Ramos (cell line): ENCODE results near the gene PTPRG.

Experiments
- in situ Hi-C: fragments of 300-500 bp; cut with MboI; formaldehyde crosslinking; loops from one replicate; pipeline ENCODE4 v1.14.3; 2022; ENCODE audit warnings: low sequenced_read_pairs; ENCODE audit not compliant: unreplicated experiment

Gene PTPRG

DNA sequence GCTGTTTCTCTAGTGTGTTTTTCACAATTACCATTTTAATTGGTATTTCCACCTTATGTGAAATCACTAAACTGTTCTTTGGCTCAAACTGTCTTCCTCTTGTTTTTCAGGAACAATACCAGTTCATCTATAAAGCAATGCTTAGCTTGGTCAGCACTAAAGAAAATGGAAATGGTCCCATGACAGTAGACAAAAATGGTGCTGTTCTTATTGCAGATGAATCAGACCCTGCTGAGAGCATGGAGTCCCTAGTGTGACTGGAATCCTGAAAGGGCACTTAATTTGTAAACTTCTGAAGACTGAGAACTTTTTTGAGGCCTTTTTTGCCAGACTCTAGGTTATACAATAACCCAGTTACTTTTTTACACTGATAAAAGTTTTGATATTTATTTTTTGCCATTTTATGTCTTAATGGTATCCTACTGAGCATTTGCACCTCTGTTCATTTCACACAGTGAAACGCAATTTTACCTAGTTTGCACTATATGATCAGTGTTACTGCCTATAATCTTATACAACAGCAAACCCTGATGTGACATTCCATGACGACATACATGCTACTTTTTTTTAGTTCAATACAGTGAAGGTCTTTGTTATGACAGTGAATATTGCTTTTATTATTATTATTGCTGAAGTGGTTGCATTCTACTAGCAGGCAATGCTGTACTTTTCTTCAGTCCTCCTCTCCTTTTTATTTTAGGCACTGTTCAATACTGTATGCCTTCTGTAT, 731.8 kb downstream of the PTPRG start:
- in situ Hi-C loops = no loop called here

DNA sequence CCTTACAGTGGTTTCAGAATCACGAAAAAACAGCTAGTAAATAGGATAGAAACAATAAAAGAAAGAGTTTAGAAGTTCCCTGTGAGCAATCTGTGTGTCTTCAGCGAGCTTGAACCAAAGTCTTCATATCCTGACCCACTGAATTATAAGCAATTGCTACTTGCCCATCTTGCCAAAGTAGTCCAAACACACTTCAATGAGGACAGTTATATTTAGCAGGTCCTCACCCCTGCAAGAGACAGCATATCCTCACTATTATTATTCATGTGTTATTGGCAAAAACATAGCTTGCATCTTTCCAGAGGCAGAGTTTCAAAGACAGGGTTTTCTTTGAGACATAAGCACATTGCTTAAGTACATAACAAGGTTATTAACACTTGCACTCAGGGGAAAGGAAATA, 734.2 kb downstream of the PTPRG start:
- in situ Hi-C loops = no loop called here

DNA sequence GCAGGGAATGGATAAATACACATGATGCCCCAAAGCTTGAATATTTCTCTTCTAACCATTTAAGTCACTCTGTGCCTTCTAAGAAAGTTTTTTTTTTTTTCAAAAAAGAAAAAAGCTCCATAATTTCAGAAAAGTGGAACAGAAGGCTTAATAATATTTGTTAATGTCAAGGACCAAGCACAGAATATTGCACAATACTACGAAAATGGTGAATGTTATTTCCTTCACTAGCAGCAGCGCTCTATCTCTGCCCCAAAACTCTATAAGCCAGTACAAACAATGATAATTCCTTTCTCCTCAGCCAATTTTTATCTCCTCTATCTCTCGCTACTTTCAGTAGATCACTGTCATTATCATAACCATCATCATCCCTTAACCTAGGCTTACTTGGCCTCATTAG, 739.2 kb downstream of the PTPRG start:
- in situ Hi-C loops = no loop called here

DNA sequence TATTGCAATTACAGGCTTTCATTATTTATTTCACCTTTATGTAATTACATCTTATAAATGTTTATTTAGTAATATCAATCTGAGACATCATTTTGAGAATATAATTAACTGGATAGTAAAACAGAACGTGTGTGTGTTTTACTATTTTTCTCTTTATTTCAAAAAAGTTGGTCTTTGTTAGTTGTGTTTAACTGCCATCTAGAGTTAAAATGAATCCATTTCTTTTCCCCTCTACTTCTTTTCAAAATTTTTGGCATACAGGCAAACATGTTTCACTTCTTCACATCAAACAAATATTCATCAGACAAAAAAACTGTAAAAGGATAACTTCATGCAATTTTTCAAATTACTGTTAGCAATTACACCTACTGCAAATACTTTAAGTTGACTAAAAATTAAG, 750.8 kb downstream of the PTPRG start:
- in situ Hi-C loops = no loop called here

DNA sequence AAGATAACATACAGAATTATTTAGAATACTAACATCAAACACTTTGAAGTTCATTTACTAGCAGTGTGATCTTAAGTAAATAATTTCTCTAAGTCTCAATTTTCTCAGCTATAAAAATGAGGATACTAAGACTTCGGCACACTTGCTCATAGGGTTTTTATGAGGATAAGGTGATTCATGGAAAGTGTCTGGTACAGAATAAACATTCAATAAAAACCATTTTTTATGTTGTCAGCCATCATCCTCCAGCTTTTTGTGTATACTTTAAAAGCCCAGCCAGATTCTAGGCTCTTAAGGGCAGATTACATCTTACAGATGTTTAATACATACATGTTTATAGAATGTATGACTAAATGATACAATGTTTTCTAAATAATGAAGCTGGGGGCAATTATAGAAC, 755.2 kb downstream of the PTPRG start:
- in situ Hi-C loops = no loop called here

DNA sequence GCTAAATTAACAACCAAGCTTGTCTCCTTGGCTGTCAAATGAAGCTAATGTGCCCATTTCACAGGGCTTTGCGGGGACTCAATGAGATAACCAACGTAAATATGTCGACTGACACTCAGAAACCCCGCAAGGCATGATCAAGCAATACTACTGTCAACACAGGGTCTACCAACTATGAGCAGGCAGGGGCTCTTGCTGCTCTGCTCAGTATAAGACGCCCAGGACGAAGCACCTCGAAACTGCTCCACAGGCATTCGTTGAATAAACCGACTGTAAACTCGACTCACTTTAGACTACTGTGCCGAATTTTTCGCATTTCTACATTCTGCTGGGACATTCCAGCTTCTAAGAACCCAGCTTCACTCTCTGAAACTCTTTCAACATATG, 757.0 kb downstream of the PTPRG start:
- in situ Hi-C loops = no loop called here

DNA sequence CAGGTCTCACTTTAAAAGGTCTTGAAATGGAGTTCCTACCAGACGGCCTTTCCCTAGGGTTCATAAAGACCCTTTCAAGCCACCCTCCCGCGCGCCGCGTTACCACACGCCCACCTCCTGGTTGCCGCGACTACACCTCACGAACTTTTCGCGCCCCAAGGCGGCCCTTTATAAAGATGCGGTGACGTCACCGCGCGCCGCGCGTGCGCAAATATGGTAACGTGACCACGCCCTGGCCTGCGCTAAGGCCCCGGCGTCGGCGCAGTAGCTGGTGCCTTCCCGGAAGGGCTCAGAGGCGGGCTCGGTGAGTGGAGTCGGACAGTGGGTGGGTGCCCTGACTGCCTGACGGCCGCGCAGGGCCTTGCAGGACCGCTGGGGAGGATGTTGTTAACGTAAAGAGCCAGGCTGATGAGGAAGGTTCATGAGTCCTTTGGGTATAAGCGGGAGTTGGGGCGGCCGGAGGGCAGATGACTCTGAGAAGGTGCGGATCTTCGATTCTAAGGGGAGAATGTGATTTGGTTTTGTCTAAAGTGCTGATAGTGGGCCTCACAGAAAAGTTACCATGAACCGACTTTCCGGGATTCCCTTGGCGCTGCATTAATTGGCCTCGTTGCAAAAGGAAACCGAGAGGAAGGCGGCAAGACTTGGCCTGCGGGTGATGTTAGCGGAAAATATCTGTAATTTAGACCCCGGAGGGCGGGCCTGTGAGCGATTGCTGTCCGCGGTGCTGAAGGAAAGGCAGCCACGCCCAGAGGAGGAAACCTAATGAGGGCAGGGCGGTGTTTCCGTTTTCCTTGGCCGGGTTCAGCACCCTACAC, 757.6 kb downstream of the PTPRG start:
- in situ Hi-C loops = no loop called here

DNA sequence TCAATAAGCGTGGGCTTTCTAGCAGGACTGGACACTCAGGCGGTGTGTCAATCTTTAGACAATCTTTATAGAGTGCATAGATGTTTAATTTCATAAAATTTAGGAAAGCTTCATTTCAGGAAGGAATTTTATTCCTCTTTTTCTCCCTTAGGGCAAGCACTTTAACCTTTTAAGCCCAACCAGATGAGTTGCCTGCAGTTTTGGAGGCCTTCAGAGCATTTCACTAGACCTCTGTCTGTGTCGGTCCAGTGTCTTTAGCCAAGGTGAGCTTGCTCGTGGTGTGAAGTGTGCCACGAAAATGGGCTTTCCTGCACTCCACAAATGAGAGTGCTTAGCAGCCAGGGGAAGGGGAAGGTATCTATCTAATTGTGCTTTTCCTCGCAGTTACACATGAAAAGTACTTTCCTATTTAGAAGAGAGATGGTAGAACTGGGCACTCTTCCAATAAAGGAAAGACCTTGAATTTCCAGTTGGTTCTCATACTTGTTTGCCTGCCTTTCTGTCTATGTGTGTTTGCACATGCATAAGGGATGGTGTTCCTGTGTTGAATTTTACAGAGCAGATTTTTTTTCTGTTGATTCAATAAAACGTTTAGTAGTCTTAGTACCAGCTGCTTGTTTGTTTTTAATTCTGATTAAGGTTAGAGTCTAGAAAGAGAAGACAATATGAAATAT, 758.3 kb downstream of the PTPRG start:
- in situ Hi-C loops = no loop called here

DNA sequence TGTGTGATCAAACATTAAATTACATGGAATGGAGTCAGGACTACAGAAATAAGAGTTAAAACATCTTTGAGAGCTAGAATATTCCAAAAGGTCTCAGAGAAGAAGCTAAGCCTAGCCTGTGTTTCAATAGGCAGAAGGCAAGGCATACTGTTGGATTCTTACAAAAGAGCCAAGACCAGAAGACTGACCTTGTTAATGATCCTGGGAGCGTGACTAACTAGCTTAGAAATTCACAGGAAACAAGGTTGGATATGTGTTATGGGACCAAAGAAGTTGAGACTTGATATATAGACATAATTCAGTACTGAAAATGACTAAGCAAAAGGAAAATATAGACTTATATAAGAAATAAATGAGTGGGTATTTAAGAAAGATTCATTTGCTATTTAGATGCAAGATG, 761.9 kb downstream of the PTPRG start:
- in situ Hi-C loops = no loop called here

DNA sequence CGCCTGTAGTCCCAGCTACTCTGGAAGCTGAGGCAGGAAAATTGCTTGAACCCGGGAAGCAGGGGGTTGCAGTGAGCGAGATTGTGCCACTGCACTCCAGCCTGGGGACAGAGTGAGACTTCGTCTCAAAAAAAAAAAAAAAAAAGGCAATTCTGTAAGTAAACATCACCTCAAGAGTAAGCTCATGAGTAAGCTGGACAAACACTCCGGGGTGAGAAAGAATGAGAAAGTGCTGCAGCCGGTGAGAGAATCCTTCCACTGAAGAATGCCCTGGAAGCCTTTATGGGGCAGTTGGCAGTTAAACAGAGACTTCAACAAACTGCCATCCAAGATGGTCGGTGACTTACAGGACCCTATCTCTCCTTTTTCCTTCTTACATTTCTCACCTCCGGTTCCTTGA, 764.5 kb downstream of the PTPRG start:
- in situ Hi-C loops = loop anchor here (25.0 kb wide), 1 partner anchor 911 kb away; no protein-coding TSS in a partner anchor

DNA sequence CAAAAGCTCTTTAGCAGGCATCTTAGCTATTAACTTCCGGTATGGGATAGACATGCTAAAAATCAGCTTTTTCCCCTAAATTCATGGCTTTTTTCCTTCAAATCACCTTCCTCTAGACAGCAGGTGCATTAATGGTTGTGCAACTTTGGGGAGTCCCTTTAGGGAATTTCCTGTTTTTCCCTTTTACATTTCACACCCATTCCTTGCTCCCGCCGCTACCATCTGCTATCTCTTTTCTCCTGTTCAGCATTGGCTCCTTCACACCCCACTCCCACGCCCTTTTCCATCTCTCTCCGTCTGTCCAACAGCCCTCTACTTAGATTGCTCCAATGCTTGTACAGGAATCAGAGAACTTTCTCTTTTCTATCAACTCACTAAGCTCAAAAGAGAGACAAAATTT, 768.6 kb downstream of the PTPRG start:
- in situ Hi-C loops = loop anchor here (5.0 to 25.0 kb wide), 2 partner anchors 232 to 907 kb away; no protein-coding TSS in a partner anchor

DNA sequence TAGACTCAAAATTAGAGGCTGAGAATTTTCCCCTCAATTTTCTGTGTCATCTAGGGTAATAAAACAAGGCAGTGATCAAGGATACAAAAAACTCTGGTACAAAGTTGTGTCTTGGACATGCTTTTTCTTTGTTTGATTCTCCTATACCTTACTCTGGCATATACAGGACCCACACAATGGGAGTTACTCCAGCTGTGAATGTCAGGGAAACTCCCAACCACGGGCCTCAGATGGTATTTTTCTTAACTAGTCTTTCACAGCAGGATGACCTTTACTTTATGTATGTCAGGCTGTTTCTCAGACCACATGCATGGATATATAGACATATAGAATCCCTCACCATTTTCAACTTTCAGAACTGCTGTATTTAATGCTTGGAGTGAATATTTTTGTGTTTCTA, 770.6 kb downstream of the PTPRG start:
- in situ Hi-C loops = loop anchor here (5.0 to 25.0 kb wide), 2 partner anchors 230 to 905 kb away; no protein-coding TSS in a partner anchor

DNA sequence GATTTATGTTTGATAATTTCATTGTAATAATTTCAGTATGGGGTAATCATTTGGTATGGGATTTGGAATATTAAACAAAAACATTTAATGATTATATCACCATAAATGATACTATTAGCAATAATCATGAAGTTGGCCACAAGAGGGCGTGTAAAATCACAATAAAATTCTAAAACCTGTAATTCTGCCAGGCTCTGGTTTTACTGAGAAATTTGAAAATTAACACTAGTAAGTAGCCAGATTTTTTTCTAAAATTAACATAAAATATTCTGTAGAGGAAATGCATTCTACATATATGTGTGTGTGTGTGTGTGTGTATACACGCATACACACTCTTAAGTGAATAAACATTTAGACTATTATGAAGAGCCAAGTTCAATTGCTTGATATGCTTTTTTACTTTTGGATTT, 771.5 kb downstream of the PTPRG start:
- in situ Hi-C loops = loop anchor here (5.0 to 25.0 kb wide), 2 partner anchors 229 to 904 kb away; no protein-coding TSS in a partner anchor

DNA sequence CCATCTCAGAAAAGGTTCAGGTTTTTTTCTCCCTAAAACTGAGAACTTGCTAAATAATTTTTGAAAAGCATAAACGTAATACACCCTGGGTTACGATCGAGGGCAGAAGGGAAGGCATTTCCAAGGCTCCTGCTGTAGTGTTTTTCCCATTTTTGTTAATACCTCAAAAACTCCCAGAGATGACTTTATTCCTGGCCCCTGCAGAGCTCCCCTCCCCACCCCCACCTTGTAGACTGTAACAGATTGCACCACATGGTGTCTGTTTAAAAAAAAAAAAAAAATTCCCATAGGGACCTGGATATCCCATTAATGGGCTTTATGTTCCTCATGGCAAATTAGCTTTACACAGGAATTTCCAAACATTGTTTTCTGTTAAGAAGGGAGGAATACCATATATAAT, 773.8 kb downstream of the PTPRG start:
- in situ Hi-C loops = loop anchor here (25.0 kb wide), 1 partner anchor 902 kb away; no protein-coding TSS in a partner anchor

DNA sequence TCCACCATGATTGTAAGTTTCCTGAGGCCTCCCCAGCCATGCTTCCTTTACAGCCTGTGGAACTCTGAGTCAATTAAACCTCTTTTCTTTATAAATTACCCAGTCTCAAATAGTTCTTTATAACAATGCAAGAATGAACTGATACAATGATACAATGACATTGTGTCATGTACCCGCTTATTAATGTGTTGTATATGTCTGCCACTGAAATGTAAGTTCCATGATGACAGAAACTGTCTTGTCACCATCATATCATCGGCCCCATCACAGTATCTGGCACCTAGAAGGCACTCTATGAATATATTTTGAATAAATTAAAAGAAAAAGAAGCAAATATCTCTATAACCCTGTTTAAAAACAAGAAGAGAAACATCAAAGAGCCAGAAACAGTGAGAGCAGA, 782.4 kb downstream of the PTPRG start:
- in situ Hi-C loops = loop anchor here (25.0 kb wide), 1 partner anchor 894 kb away; no protein-coding TSS in a partner anchor
